Activated CD8-positive, alpha-beta T cell treated with anti-CD3 and anti-CD28 coated beads, Interleukin-2, amount 10 ng/mL, durations not matched to agents 7 days and 5 days (primary cell): ENCODE measurements around the gene TMTC2. TPM values are rescaled to one million over a fixed set of nuclear protein-coding genes. Genes with fewer than 3 reads are reported as not detected.

ENCODE experiments used
- ATAC-seq: fragments of 150-1000 bp; cut with Tn5 transposase; one replicate; pipeline ENCODE4 v1.10.0; 2021; ENCODE audit warnings: moderate library complexity
- CTCF ChIA-PET: fragments of 350-600 bp; sonication (Branson Sonifier 250); formaldehyde crosslinking; loops from one replicate; lab custom pipeline; 2021; ENCODE audit warnings: antibody characterized with exemption; lab: Charles Lee
- POLR2A ChIA-PET: fragments of 350-600 bp; sonication (Branson Sonifier 250); formaldehyde crosslinking; loops from one replicate; lab custom pipeline; 2021; ENCODE audit warnings: antibody characterized with exemption; lab: Charles Lee
- DNase-seq: peaks from one replicate; pipeline ENCODE4 v3.0.0-alpha.2; 2020
- H3K27ac Mint-ChIP-seq: one replicate; pipeline ENCODE4 v1.8.0; 2021; ENCODE audit warnings: mild to moderate bottlenecking, mixed read lengths
- H3K27me3 Mint-ChIP-seq: one replicate; pipeline ENCODE4 v1.8.0; 2021; ENCODE audit warnings: low read depth, mixed read lengths
- H3K36me3 Mint-ChIP-seq: one replicate; pipeline ENCODE4 v1.8.0; 2021; ENCODE audit warnings: low read depth, mixed read lengths
- H3K4me1 Mint-ChIP-seq: one replicate; pipeline ENCODE4 v1.8.0; 2021; ENCODE audit warnings: low read depth, mixed read lengths
- H3K4me3 Mint-ChIP-seq: one replicate; pipeline ENCODE4 v1.8.0; 2021; ENCODE audit warnings: mild to moderate bottlenecking, mixed read lengths
- H3K9me3 Mint-ChIP-seq: one replicate; pipeline ENCODE4 v1.8.0; 2022; ENCODE audit warnings: mixed read lengths; ENCODE audit not compliant: insufficient read depth
- total RNA-seq, 2 experiments: library from RNA; stranded (reverse); gene quantifications; one replicate each; pipeline ENCODE4 v1.2.3, GENCODE V29; 2021

TMTC2 gene
- 1 to 10 TPM; 1.3 to 1.9 TPM for total RNA-seq

DNA sequence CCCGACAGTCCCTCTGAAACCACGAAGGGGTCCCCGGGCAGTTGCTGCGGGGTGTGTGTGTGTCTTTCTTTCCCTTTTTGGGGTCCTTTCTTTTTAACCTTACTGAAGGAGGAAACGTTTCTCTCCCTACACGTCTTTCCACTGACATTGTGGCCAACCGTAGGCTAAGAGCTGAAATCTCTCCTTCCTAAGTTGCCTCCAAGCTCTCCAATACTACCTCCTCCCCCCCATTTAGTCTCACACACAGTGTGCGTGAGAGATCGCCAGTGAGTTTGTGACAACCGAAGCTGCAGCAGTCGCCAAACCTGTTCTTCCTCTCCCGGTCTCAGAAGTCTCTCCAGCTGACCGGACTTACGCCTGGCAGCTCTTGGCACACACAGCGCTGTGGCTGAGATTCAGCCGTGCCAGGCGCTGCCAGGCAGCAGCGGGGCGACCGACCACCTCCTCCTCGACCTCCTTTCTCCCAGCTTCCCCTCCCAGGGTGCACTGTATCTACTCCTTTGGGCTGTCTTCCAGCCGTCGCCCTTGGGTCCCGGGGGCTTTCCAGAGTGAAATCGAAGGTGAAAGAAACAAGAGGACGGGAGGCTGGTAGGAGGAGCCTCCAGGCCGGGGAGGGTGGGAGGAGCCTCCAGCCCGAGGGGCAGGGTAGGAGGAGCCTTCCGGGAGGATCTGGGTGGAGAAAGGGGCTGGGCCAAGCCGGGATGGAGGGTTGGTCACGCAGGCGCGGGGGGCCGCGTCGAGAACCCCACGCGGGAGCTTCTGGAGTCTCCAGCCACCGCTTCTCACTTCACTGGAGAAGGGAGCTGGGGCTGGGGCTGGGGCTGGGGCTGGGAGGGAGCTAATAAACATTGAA is at the start of gene TMTC2:
Gene TMTC2, plus strand, starts transcription at position 739 of the 853 bp plus-strand sequence.
- H3K9me3 Mint-ChIP-seq = no peaks in the 10 kb centered on the region
- peaks cover 21% of the 10 kb centered on the region for H3K27me3 Mint-ChIP-seq
- H3K4me1 Mint-ChIP-seq = peaks cover 18% of the 10 kb centered on the region
- ChIA-PET POLR2A (interaction anchor here (1.1 to 1.7 kb wide), 2 partner anchors 11 to 328 kb away, joined by 3 to 8 read pairs; partner anchors contain the start of genes CCDC59 and METTL25), CTCF (interaction anchor here (0.6 to 4.0 kb wide), 35 partner anchors 9 to 1818 kb away, joined by 3 to 46 read pairs (median 5); partner anchors contain the start of genes CCDC59 and METTL25)
- no peaks in the 10 kb centered on the region for H3K36me3 Mint-ChIP-seq
- peak; percentile 93 for DNase-seq
- H3K4me3 Mint-ChIP-seq = peak within 1 kb of the TSS; percentile 87
- H3K27ac Mint-ChIP-seq = peak within 1 kb of the TSS; percentile 81
- peak; percentile 94 for ATAC-seq

GRCh38 chr12:82638324-82638723 is 48.4 kb upstream of the TMTC2 start:
- H3K36me3 Mint-ChIP-seq = no peaks in the 10 kb centered on the region
- no peaks in the 10 kb centered on the region for H3K4me1 Mint-ChIP-seq
- DNase-seq (no peak), ATAC-seq (no peak)
- no peak overlapping the region for H3K4me3 Mint-ChIP-seq
- no peak overlapping the region for H3K27ac Mint-ChIP-seq
- H3K9me3 Mint-ChIP-seq = no peaks in the 10 kb centered on the region
- ChIA-PET POLR2A (no interaction called here), CTCF (no interaction called here)
- no peaks in the 10 kb centered on the region for H3K27me3 Mint-ChIP-seq

DNA sequence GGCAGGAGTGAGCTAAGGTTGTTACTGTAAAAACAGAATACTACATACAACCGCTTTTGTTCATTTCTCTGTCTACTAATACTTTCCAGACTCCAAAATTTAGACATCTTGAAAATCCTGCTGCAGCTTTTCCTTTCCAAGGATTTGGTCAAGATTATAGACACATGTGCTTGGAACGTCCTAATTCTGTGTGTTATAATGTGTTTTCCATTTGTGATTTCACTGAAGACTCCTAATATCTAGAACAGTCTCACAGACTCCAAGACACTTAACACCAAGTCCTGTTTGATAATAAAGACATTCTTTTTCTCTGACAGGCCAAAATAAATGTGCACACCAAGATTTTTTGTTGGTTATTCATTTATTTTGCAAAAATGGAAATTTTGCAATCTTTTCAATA is 41.8 kb upstream of the TMTC2 start:
- no peak overlapping the region for H3K4me3 Mint-ChIP-seq
- DNase-seq = no peak
- no peaks in the 10 kb centered on the region for H3K9me3 Mint-ChIP-seq
- no peak for ATAC-seq
- H3K27me3 Mint-ChIP-seq = no peaks in the 10 kb centered on the region
- no peaks in the 10 kb centered on the region for H3K36me3 Mint-ChIP-seq
- POLR2A ChIA-PET = no interaction called here
- H3K4me1 Mint-ChIP-seq = no peaks in the 10 kb centered on the region
- no peak overlapping the region for H3K27ac Mint-ChIP-seq
- CTCF ChIA-PET = no interaction called here

DNA sequence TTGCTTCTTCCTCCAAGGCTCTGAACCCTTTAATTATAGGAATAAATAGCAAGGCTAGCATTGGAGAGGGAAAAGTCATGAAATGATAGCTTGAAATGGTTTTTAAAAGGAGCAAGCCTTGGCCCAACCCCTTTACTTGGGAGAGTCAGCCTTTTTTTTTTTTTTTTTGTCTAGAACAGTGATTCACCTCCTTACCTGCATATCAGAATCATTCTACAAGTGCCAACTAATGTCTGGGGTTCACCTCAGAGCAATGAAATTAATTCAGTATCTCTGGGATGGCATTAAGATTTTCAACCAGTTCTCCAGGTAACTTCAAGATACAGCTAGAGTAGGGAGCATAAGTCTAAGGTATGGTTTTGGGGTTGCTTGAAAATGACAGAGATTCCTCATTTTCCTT is 41.3 kb upstream of the TMTC2 start:
- H3K4me1 Mint-ChIP-seq = peaks cover 1% of the 10 kb centered on the region
- no peaks in the 10 kb centered on the region for H3K9me3 Mint-ChIP-seq
- ATAC-seq = no peak
- ChIA-PET CTCF (no interaction called here), POLR2A (no interaction called here)
- H3K27me3 Mint-ChIP-seq = no peaks in the 10 kb centered on the region
- no peak overlapping the region for H3K27ac Mint-ChIP-seq
- H3K4me3 Mint-ChIP-seq = no peak overlapping the region
- H3K36me3 Mint-ChIP-seq = no peaks in the 10 kb centered on the region
- no peak for DNase-seq

GRCh38 chr12:82647853-82648252 is 38.9 kb upstream of the TMTC2 start:
- H3K4me3 Mint-ChIP-seq = no peak overlapping the region
- H3K36me3 Mint-ChIP-seq = no peaks in the 10 kb centered on the region
- H3K4me1 Mint-ChIP-seq = peaks cover 7% of the 10 kb centered on the region
- POLR2A ChIA-PET = no interaction called here
- no peaks in the 10 kb centered on the region for H3K9me3 Mint-ChIP-seq
- ATAC-seq (no peak), DNase-seq (no peak)
- H3K27ac Mint-ChIP-seq = no peak overlapping the region
- no peaks in the 10 kb centered on the region for H3K27me3 Mint-ChIP-seq
- CTCF ChIA-PET = interaction anchor here (1.3 kb wide), 1 partner anchor 38 kb away, joined by 6 read pairs; no protein-coding TSS in a partner anchor

- no peaks in the 10 kb centered on the region for H3K36me3 Mint-ChIP-seq
- H3K4me3 Mint-ChIP-seq = no peak overlapping the region
- DNase-seq (no peak), ATAC-seq (no peak)
- H3K27ac Mint-ChIP-seq = no peak overlapping the region
- no peaks in the 10 kb centered on the region for H3K9me3 Mint-ChIP-seq
- H3K27me3 Mint-ChIP-seq = no peaks in the 10 kb centered on the region
- POLR2A ChIA-PET = no interaction called here
- CTCF ChIA-PET = interaction anchor here (1.3 kb wide), 1 partner anchor 37 kb away, joined by 6 read pairs; no protein-coding TSS in a partner anchor
- peaks cover 7% of the 10 kb centered on the region for H3K4me1 Mint-ChIP-seq
These were observed 38.3 kb upstream of the TMTC2 start for GRCh38 chr12:82648259-82648909.

- no peak overlapping the region for H3K4me3 Mint-ChIP-seq
- H3K27ac Mint-ChIP-seq = no peak overlapping the region
- H3K36me3 Mint-ChIP-seq = no peaks in the 10 kb centered on the region
- no peak for DNase-seq
- no peaks in the 10 kb centered on the region for H3K27me3 Mint-ChIP-seq
- H3K9me3 Mint-ChIP-seq = no peaks in the 10 kb centered on the region
- no peak for ATAC-seq
- CTCF ChIA-PET = no interaction called here
- peaks cover 7% of the 10 kb centered on the region for H3K4me1 Mint-ChIP-seq
- POLR2A ChIA-PET = no interaction called here
These were observed 35.9 kb upstream of the TMTC2 start for GRCh38 chr12:82650627-82651337.

GRCh38 chr12:82651489-82651888 is 35.2 kb upstream of the TMTC2 start:
- Mint-ChIP-seq H3K27me3 (no peaks in the 10 kb centered on the region), H3K4me3 (no peak overlapping the region), H3K9me3 (no peaks in the 10 kb centered on the region), H3K36me3 (no peaks in the 10 kb centered on the region), H3K4me1 (peaks cover 7% of the 10 kb centered on the region), H3K27ac (no peak overlapping the region)
- CTCF ChIA-PET = no interaction called here
- POLR2A ChIA-PET = no interaction called here
- DNase-seq (no peak), ATAC-seq (no peak)

- Mint-ChIP-seq H3K4me3 (no peak overlapping the region), H3K27ac (no peak overlapping the region), H3K27me3 (no peaks in the 10 kb centered on the region), H3K9me3 (no peaks in the 10 kb centered on the region), H3K4me1 (peaks cover 7% of the 10 kb centered on the region), H3K36me3 (no peaks in the 10 kb centered on the region)
- POLR2A ChIA-PET = no interaction called here
- no peak for DNase-seq
- CTCF ChIA-PET = no interaction called here
- ATAC-seq = no peak
These were observed 34.6 kb upstream of the TMTC2 start for GRCh38 chr12:82652071-82652470.

- Mint-ChIP-seq H3K9me3 (no peaks in the 10 kb centered on the region), H3K27ac (no peak overlapping the region), H3K36me3 (no peaks in the 10 kb centered on the region), H3K4me1 (peaks cover 2% of the 10 kb centered on the region), H3K4me3 (no peak overlapping the region), H3K27me3 (no peaks in the 10 kb centered on the region)
- no peak for DNase-seq
- CTCF ChIA-PET = no interaction called here
- no peak for ATAC-seq
- POLR2A ChIA-PET = no interaction called here
These were observed 31.0 kb upstream of the TMTC2 start for GRCh38 chr12:82655751-82656150.

DNA sequence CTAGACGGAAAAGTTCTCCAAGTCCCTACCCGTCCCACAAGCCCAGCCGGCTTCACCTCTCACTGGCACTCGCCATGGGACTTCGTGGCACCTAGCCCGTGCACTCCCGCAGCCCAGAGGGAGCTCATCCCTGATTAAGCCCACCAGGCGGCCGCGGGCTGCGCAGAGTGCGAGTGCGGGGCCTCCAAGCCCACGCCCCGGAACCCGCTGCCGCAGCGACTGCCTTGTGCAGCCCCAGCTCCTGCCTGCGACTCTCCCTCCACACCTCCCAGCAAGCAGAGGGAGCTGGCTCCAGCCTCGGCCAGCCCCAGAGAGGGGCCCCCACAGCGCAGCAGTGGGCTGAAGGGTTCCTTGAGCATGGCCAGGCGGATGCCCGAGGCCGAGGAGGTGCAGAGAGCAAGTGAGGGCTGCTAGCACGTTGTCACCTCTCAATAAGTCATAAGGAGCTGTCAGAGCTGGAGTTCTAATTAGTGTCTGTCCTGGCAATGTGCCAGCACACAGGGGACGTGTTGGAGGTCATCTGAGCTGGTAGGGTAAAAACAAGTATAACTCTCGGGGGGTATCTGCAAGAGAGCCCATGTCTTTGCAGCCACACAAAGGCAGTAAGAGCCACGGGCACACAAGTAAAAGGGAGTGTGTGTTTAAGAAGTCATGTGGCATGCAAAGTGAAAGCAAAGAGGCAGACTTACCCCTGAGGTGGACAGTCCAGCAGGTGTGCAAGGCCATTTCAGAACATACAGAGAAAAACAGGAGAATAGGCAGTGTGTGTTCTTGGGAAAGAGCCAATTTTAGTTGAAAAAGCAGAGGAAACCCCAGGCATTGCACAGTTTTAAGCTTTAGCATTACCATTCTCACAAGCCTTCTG is 27.1 kb upstream of the TMTC2 start:
- no peak overlapping the region for H3K27ac Mint-ChIP-seq
- H3K27me3 Mint-ChIP-seq = no peaks in the 10 kb centered on the region
- ChIA-PET POLR2A (no interaction called here), CTCF (no interaction called here)
- H3K36me3 Mint-ChIP-seq = no peaks in the 10 kb centered on the region
- ATAC-seq (no peak), DNase-seq (no peak)
- no peaks in the 10 kb centered on the region for H3K4me1 Mint-ChIP-seq
- H3K4me3 Mint-ChIP-seq = no peak overlapping the region
- no peaks in the 10 kb centered on the region for H3K9me3 Mint-ChIP-seq
